ENCODE measurements around the gene FHOD3.
A peak's percentile ranks its signal among the peaks of the same experiment; 100 is the strongest.
"Not testable (repeated sequence)": the region's sequence is repeated elsewhere in the genome, so short reads cannot be mapped to it uniquely, and the experiment has no call there.

FHOD3 gene

DNA sequence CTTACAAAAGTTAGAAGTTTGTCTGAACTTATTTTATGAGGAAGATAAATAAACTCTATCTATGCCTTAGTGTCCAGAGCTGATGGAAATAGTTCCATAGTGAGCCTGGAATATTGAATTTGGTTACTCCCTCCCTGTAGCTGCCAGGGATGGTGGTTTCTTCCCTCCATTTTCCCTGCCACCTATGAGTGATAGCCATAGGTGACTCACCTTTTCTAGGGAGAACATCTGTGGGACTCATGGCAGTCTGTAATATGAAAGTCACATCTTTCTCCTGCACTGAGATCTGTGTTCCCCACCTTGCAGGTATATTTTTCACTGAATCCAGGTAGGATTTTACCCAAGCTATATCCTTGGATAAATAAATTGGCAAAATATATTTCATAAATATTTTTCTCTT lies 382.5 kb downstream of the FHOD3 start:
- no peak for DNase-seq

DNA sequence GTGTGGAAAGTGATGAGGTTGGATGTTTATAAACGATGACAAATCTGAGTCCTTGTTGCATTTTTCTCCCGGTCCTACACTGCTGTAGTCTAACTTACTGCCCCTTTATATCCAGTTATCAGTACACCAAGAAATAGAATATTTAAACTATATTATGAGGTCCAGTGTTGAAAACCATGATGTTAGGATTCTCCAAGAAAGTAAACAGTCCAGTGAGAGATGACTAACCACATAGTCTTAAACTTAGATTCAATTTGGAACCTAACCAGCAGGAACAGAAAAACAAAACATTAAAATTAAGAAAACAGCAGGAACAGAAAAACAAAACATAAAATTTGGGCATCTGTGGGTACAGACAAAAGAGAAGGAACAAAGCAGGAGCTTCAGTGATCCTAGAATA lies 388.1 kb downstream of the FHOD3 start:
- no peak for DNase-seq

DNA sequence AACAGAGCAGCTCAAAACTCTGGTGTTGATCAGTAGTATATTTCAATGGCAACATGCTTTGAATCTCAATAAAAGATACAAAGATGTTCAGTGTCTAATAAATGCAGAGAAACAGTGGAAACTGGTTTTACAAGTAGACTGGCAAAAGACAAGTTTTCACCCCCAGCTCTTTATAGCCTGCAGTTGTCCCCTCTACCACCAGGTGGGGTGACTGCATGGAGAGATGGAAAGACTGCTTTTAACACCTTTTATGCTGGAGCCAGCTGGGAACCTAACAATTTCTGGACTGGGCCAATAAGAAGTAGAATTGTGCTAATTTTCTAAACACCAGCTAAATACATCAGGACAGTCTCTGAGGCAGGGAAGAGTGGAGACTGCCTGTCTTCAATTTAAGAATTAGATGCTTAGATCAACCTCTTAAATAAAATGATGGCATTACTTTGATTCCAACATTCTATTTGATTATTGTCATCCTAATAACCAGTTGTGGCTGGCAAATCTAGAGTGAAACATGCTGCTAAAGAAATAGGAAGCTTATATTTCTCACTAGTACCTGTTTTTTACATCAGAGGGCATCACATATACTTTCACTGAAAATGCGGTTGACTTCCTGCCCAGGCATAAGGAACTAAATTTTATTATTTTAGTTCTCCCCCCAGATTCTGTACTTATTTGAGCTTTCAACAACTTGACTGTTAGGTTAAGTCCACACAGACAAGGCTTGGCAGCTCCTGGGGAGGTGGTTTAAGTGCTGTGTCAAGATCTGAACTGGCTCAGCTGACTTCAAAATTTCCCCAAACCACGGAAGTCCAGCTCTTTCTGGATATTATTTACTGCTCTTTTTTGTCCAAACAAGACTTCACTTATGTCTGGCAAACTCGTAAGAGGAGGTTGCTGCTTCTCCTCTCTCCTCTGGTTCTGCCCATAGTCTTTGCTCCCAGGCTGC lies 390.8 kb downstream of the FHOD3 start:
- peak; percentile 68 for DNase-seq

DNA sequence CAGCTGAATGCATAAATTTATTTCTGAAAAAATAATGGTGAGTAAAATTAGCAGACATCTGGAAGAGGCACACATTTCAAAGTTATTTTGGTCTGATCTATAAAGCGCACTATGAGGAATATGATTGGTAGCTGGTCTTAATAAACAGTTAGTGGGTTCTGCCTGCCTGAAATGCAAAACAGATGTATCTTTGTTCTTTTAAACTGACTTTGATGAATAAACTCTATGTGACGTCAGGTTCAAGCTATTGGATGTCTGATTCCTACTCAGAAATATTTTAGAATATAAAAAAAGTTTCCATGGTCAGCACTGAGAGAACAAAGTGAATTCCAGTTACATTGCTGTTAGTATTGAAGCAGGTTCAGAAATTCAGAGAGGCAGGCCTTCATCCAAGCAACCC lies 394.9 kb downstream of the FHOD3 start:
- no peak for DNase-seq

DNA sequence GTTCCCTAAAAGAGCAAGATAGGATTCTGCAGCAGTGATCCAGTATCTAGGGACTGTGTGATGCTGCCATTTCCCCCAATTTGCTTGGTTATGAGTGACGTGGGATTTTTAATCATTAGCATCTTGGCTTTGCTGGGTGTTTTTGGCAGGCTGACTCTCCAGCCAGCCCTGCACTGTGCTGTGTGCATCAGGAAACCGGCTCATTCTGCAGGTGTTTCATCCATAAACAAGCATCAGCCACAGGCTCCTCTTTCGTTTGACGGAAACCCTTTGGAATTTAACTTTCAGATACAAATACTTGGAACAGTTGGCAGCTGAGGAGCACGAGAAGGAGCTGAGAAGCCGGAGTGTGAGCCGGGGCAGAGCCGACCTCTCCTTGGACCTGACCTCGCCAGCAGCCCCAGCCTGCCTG lies 395.4 kb downstream of the FHOD3 start:
- no peak for DNase-seq

DNA sequence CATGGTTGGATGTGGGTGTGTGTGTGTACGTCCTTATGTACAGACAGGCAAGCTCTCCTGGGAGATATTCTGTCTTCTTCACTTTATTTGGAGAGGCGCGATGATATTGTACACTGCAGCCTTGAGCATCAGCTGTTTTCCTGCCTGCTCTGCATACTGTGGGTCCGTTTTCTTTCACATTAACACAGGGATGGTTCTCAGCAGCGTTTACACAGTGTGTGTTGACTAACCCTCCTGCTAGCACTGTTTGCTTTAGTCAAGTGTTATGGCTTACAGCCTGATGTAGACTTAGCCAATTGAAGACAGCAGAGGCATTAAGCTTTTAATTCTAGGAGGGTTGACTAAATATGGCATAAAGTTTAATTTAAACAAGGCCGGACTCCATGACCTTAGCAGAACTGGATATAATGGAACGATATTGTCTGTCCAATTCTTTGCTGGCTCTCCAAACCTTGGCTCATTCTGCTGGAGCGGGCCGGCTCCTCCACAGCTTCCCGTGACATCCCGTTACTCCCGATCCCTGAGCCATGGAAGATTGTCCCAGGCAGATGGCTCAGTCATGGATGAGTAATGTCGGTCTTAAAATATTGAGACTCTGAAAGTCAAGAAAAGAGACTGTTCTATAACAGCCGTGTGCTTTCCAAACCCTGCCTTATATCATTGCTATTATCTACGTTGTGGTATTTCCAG lies 396.6 kb downstream of the FHOD3 start:
- peak; percentile 61 for DNase-seq

DNA sequence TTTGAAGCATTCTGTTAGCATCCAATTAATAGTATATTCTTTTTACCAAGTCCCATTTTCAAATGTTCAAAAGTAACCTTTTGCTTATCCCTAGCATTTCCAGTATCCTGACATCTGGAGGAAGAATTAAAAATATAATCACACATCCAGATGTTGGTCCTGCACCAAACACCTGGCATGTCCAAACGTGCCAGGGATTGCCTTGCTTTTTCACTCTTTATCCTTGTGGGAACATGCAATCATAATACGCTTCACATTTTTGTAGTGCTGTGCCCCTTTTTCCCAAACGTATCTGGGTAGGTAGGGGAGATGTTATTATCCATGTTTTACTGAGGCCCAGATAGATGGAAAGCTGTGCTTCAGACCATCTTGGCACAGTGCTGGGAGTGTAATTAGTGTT lies 398.3 kb downstream of the FHOD3 start:
- no peak for DNase-seq

DNA sequence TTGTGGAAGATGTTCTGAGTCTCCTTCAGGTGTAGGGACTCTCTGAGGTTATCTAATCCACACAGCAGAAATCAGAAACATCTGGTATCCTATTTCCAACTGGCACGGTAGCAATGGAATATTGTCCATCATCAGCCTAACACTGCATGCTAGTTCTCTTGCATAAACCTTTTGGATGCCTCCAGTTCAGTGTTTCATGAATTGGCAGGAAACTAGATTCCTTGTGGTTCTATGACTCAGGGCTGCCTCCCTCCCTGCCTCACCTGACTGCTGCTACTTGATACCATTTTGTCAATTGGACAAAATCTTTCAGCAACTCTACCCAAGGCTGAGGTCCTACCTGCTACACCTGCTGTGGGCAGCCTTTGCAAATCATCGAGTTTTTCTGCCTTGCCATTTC lies 400.4 kb downstream of the FHOD3 start:
- DNase-seq = no peak

DNA sequence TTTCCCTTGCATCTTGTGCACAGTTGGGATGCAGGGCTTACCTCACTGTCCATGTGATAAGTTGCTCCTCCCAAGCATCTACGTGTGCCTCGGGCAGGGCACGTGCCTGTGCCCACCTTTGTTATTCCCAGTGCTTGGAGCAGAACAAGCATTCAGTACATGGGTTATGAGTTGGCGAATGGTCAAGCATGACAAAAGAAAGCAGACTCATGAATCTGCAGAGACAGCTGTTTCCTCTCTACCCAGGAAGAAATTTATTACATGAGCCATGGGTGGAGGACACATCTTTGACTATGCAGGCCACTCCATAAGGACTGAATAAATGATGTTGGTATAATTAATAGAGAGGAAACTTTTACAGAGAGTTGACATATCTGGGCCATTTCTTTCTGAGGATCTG lies 403.4 kb downstream of the FHOD3 start:
- DNase-seq = no peak

DNA sequence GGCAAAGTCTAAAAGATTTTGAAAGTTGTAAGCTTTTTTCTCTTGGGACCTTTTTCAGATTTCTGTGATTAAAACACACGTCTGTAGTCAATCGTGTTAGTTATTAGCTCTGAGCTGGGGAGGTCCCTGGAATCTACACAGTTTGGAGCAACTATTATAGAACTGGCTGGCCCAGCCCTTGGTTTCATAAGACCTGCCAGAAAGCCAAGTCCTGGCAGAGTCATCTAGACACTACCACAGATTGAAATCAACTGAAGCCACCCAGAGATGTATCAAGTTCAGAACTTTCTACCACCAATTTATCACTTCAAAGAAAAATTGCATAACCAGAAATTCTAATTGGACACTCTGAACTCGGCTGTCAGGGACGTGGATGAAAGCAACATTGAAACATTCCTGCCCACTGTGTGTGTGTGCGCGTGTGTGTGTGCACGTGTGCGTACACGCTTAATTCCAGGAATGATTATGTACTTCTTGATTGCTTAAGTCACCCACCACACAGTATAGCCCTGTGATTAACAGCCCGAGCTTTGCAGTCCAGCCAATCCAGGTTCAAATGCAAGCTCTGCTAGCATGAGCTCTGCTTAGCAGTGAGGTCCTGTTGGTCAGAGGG lies 405.0 kb downstream of the FHOD3 start:
- DNase-seq = no peak

DNA sequence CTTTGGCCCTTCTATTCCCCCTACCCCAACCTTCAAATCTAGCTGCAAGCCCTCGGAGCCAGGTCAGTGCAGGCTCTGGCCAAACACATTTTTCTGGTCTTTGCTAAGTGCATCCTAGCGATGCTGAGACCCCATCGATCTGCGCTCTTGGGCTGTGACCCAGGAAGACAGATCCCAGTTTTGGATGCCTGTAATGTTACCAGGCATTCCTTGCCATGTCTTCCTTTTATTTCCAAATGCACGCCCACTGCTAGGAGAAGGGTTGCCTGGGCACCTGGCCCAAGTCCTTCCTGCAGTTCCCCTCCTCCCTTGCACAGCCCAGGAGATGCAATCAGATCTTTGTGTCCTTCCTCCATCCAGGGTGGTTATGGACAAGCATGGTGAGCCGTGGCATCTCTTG lies 406.6 kb downstream of the FHOD3 start:
- DNase-seq = no peak

DNA sequence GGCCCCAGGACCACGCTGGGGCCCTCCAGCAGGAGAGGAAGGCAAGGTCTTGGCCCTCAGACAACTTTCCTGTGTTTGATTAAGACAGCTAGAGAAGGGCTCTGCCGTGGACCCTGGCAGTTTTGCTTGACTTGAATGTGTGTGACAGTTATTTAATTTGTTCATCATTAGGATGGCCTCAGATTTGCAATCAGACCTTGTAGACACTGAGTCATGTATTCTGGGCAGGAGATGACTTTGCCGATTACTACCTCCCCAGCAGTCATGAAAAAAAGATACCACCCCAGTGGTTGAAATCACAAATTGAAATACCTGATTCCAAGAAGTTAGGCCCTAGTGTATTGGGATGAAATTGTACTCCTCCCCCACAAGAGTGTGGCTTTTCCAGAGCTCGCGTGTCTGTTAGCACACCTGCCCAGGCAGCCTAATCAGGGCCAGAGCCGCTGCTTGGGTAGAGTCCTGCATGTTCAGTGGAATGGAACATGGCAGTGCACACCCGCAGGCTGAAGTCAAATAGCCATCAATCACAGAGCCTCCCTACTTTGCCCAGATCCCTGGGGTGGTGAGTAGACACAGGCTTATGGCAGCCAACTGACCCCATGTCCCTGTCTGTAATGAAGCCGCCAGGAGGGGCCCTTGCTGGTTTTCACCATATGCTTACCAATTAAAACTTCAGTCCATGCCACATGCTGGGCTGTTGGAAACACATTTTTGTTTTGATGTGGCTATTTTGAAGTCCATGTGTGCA lies 408.8 kb downstream of the FHOD3 start:
- no peak for DNase-seq

DNA sequence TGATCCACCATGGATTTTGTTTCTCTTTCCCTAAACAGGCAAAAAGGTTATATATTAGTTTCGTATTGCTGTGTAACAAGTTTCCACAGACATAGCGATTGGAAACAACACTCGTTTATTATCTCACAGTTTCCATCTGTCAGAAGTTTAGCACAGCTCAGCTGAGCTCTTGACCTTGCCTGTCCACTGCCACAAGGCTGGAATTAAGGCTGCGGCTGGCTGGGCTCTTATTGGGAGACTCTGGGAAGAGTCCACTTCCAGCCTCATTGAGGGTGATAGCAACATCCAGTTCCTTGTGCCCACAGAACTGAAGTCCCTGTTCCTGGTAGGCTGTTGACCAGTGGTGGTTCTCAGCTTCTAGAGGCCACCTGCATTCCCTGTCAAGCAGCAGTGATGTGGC lies 410.9 kb downstream of the FHOD3 start:
- DNase-seq = no peak

DNA sequence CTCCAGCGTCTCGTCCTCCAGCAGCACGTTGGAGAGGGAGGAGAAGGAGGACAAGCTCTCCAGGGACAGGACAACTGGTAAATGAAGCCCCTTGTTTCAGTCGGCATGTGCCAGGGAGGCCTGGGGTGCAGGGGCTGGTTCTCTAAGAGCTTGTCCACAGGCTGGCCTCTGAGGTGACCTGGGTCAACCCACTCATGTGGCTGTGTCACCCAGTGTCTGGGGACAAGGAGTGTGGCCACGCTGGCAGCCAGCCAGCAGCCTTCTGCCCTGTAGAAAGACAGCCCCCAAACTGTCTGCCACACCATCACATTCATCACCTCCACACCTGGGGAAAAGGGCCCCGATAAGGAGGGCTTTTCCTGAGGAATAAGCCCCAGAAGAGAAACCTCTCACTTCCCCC lies 411.8 kb downstream of the FHOD3 start:
- DNase-seq = no peak

DNA sequence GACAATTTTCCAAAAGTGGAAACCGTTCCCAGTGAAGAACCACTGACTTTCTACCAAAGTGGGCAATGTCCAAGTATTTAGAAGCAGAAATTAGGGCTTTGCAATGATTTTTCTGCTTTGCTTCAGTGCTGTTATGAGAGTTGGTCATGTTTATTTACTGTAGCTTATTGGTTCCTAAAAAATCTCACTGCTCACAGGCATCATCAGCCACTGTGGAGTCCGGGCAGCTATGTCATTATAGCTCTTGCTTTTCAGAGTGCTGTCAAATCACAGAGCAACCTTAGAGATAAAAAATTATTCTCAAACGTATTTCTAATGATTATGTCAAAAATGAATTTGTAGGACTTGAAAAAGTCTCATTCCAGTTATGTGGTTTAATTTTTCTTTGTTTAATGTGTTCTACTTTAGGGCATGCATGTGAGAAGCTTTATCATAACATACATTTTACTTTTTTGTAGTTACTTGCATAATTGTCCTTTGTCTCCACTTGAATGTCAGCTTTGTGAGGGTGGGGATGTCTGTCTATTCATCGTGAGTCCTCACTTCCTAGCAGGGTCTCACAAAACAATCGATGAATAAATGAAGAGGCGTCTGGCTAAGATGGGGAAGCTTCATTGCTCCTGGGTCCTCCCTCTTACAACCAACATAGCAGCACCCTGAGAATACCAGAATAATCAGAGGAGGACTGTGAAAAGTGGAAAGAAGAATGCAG lies 413.7 kb downstream of the FHOD3 start:
- no peak for DNase-seq

DNA sequence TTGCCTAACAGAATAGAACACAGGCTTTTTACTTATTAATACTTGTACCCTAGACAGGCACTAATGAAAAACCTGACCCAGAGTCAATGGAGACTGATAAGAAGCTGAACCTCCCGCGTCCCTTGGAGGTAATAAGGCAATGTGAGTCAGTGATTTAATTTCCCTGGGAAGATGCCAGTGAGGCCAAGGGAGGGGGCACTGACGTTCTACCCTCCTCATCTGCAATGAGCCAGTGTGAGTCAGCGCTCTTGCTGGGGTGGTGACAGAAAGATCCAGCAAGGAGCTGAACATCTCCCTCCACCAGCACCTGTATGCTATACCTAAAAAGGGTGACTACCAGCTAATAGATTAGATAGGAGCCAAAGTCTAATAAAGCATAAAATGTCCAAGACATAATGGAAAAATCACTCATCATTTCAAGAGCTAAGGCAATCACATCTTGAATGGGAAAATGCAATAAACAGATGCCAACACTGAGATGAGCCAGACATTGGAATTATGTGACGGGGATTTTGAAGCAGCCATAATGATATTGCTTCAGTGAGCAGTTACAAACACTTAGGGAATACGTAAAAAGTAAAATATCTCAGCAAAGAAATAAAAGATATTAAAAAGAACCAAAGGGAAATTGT lies 414.4 kb downstream of the FHOD3 start:
- no peak for DNase-seq

DNA sequence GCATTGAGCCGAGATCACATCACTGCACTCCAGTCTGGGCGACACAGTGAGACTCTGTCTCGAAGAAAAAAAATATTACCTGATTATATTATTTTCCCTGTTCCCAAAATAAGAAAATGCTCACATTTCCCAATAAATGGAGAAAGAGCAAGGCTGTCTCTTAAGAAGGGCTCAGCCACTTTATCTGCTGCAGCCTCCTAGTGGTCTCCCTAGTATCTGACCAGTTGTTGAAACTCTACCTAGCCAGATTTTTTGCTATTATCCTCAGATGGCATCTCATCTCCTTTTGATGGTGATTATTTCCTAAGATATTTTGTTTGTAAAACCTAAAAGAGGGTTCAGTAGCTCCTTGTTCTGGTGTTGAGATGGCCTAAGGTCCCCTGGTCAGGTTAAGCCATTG lies 417.0 kb downstream of the FHOD3 start:
- no peak for DNase-seq

DNA sequence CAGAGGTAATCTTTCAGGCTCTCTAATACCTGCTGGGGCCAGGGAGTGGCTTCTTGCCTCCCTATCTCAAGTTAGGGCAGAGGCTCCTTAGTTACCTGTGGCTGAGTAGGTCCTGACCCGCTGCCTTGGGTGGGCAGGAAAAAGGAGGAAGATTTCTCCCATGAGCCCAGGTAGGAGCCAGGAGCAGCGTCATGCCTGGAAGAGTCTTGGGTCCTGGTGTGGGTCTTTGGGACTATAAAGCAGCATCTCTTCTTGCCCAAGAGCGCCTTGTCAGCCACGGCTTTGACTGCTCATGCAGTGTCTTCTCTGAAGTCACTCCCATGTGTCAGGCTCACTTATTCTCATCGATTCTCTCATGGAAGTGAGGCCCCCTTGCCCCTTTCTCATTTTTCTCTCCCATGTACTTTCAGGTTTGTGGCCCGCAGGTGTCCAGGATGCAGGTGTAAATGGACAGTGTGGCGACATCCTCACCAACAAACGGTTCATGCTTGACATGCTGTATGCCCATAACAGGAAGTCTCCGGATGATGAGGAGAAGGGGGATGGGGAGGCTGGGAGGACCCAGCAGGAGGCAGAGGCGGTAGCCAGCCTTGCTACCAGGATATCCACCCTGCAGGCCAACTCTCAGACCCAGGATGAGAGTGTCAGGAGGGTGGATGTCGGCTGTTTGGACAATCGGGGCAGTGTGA lies 420.1 kb downstream of the FHOD3 start:
- no peak for DNase-seq

DNA sequence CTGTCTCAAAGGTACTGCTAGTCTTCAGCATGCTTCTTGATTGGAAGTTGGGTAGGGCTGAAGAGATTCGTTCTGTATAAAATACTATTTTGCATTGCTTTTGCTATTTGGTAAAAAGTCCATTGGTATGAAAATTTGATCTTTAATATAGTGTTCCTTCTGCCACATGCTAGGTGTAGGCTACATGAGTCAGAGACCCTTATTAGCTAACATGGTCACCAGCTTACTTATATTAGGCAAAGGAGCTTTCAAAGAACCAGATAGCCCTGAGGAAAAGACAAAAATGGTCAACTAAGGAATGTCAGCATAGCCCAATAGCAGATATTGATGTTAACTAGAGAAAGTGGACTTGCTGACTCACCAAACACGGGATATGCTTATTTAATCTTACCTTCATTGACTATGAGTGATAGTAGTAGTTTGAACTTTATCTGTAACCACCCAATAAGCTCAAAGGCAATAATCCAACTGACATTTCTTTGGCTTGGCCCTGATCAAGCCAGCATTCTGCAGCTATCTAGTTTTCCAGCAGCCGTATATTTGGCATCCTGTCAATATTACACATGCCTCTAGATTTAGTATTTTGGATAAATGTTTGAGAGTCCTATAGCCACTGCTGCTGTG lies 421.3 kb downstream of the FHOD3 start:
- no peak for DNase-seq

DNA sequence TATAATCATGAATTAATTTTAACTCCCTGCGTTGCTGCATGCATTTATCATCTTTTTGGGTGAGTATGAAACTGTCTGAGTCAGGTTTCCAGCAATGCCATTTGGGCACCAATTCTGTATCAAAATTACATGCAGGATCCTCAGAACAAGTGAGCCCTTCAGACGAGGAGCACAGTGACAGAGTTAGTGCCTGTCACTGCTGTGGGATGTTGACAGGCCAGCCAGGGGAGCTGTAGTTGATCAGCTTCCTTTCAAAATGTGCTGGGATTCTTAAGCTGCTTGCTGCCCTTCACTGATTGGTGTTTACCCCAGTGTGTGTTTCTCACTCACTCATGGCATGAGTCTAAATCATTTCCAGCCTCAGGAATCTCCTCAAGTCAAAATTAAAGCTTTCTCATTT lies 422.1 kb downstream of the FHOD3 start:
- no peak for DNase-seq

DNA sequence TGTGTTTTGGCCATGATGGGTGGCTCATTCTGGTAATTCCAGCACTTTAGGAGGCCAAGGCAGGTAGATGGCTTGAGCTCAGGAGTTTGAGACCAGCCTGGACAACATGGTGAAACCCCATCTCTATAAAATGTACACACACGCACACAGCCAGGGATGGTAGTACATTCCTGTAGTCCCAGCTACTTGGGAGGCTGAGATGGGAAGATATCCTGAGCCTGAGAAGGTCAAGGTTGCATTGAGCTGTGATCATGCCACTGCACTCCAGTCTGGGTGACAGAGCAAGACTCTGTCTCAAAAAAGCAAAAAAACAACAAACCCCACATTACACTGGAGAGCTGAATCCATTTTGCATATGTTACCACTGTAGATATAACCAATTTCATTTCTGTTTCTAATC lies 423.8 kb downstream of the FHOD3 start:
- not testable (repeated sequence) for DNase-seq

All from NCI-H1105 treated with DMSO at 0.1 percent for 48 hours (cell line).